Mesenteric fat pad (tissue), 1 donor: ENCODE data around the gene SH2D7. TPM values are rescaled to one million over a fixed set of nuclear protein-coding genes. Genes with fewer than 3 reads are reported as not detected.

Source experiments
- DNase-seq: peaks from one replicate; pipeline ENCODE4 v3.0.0-alpha.2; 2020; ENCODE audit warnings: low spot score
- total RNA-seq: library from RNA; stranded (reverse); fragmentation: NEBNext Ultra II Directional; extraction: Animal tissue kit (Norgen Biotek cat#: 25700); gene quantifications from one replicate; pipeline ENCODE4 v1.2.1, GENCODE V29; 2021
- donor health status: DM: yes; HTN: yes; CAD: no.

Gene SH2D7
- total RNA-seq, 1 donor from 2014 or later: not detected

DNA sequence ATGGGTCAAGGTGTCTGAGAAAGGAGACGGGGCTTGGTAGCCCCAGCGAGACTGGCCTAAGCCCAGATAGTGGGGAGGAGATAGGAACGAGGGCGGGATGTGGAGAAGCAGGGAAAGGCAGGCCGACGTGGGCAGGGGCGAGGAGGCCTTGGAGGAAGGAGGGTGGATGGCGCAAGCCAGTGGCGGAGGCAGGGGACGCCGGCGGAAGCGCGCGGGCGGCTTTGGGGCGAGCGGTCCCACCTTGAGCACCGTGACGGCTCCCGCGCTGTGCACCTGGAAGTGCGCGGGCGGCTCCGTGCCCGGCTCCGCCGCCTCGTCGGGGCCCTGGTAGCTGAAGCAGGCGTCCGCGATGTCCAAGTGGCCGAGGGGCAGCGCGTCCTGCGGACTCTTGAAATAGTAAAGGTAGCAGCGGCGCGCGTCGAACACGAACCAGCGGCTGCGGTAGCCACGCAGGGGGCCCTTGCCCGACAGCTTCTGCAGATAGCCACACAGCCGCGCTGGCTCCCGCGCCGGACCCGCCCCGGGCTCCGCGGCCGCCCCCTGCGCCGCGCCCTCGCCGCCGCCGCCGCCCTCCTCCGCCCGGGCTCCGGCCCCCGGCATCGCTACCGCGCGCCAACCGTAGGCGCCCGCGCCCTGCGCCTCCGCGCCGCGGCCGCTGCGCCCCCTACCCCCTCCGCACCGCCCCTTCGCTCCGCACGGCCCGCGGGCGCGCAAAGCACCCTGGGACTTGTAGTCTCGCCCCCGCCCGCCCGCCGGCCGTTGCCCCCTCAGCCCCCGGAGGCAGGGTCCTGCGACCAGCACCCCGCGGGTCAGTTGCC is 15.1 kb upstream of the SH2D7 start, which contains the start of gene TBC1D2B:
Gene TBC1D2B (minus strand): TSS at position 659 of the 818 bp plus-strand sequence. CDS start 59 bp downstream, at position 600.
- DNase-seq: peak; percentile 91

DNA sequence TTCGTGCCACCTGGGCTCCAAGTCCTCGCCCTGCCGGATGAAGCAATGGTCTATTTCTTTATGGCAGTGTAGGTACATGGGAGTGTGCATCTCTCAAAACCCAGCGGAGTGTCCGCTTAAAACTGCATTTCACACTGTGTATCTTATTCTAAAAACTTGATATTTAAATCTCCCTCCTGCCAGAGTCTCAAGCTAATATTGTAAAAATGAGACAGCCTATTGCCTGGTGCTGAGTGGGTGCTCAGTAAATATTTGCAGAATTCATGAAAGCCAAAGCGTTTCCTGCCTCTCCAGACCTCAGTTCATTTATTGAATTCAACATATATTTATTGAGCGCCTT is 14.5 kb upstream of the SH2D7 start:
- no peak for DNase-seq

DNA sequence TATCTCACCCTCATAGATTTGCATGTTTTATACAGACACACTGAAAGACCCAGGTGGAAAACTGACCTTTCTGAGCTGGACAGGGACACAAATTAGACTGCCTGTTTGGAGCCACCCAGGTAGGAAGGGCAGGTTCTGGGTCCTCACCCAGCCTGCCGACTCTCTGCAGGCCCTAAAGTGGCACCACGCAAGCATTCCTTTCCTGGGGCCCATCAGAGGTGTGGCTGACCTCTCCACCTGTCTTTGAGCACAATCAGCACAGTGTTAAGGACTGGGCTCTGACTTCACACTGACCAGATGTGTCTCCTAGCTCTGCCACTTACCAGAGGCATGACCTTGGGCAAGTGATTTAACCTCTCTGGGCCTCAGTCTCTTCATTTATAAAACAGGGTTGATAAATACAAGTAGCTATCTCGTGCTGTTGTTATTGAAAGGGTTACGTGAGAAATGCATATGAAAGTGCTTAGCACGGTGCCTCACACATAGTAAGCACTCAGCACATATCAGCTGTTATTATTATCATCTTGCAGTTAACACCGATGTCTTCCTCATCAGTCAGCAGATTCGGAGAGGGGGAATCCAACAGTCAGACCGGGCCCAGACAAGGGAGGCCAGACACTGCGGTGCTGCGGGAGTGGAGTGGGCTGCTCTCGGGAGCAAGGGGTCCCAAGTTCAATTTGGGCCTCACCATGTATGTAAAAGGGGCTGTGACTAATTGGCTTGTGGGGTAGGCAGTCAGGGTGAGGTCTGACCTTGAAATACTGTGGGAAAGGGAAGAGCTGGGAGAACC is 12.9 kb upstream of the SH2D7 start:
- DNase-seq: peak; percentile 59

DNA sequence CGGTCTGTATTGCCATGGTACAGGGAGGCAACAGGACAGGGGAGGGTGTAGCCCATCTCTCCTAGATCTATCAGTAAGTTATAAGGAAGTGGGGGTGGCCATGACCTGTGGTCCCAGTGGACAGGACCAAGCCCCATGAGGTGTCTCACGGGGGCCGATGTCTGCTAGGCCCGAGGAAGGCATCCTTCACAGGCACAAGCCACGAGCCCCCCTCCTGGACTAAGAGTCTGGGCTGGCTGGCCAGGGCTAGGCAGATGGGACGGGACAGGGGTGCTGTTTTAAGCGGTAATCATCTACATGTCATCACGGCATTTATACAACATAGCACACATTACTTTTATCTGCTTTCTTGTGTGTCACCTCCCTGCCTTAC is 12.3 kb upstream of the SH2D7 start:
- peak; percentile 74 for DNase-seq

DNA sequence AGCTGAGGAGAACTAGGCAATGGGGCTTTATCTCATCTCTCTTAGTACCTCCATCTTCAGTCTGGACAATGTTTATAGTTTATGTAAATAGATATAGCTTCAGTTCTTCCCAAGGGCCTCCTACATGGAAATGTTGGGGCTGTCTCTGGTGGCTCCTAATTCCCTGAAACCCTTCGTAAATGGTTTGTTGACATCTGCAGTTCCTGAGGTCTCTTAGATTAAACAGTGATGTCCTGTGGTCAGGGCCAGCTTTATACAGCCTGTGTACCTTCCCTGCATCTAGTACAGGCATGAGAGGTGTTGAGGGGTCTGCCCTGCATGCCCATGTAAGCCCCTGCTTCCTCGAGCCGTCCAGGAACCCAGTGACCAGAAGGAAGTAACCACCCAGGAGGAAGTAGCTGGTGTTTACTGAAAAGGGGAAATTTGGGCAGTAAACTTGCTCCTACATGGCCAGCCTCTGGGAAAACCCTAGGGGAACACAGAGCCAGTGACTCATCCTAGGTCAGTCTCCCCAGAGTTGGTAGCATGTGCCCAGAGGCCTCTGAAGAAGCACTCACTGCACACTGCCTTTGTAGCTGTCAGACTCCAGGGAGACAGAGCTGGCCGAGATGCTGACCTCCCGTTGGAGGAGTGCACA is 10.1 kb upstream of the SH2D7 start:
- DNase-seq: peak; percentile 26

DNA sequence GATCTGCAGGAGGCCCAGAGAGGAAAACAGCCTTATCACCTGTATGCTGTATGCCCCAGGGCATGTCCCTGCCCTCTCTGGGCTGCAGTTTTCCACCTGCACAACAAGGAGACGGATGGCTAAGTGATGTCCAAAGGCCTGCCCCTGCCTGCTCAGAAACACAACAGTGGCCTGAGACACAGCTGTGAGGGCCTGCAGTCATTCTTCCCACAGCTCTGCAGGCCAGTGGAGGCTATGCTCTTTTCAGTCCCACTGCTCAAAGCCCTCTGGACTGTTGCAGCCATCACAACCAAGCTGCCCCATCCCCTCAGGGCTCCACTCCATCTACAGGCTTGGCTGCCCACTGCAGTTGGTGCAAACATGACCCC is 9.6 kb upstream of the SH2D7 start:
- DNase-seq: peak; percentile 64

DNA sequence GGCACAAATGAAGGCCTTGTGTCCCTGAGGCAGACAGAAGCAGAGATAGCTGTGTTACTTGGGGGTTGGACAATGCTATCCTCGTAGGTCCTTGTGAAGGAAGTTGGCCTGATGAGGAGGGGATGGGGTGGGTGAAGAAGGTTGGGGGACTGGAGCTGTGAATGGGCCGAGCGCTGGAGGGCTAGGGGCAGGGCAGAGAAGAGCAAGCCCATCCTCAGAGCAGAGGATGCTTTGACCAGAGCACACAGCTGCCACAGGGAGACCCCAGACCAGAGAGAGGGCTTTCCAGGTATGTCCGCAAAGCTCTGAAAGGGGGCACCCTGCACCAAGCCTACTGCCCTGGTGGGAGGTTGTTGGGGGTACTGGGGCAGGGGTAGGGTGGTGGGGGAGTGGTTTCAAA is 9.2 kb upstream of the SH2D7 start:
- DNase-seq: peak; percentile 64

DNA sequence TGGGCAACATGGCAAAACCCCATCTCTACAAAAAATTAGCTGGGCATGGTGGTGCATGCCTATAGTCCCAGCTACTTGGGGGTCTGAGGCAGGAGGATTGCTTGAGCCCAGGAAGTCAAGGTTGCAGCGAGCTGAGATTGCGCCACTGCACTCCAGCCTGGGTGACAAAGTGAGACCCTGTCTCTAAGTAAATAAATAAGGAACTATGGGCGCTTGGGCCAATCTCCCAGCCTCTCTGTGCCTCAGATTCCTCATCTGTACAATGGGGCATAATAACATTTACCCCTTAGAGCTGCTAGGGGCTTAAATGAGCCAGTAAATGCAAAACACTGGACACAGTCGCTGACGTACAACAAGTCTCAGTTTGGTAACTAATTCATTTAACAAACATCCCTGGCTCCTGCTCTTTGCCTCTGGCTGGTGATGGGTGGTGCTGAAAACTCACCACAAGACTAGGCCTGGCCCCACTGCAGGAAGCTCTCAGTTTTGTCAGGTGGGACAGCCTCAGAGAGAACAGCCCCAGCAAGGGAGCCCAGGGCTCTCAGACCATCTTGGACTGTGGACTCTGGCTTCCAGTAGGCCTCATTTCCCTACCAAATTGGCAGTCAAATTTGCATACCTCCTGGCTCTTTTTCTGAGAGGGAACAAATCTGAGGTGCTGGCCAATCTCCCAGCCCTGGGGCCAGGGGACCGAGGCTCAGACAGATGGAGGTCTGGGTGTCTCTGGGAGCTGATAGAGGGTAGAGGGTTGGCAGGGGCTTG is 8.5 kb upstream of the SH2D7 start:
- DNase-seq: peak; percentile 20

DNA sequence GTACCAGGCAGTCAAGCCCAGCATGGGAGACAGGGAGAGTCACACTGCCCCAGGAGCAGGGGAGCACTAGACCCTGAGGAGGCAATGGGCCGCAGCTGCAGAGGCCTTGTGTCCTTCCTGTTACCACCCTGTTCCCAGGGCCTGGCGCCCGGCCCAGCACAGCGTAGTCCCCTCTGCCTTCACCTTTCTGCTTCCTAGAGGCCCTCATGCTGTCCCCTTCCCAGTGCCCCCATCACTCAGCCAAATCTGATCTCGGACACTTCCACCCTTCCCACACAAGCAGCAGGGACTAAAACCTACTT is 8.0 kb upstream of the SH2D7 start:
- peak; percentile 75 for DNase-seq

DNA sequence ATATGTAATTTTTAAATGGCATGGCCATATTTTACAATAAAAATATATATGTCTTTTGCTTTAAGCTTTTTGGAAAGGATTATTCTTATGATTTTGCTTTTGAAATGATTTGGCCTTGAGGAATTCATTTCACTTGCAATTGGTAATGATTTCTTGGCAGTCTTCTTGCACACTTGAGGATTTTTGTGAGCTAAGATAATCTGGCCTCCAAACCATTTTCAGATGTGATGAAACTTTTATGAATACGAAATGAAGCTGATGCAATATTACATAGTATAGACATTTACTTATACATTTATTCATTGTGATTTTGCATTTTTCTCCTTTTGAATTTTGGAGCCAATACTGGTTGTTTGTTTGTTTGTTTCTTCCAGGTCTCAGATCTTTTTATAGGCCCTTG is 6.4 kb upstream of the SH2D7 start:
- no peak for DNase-seq

DNA sequence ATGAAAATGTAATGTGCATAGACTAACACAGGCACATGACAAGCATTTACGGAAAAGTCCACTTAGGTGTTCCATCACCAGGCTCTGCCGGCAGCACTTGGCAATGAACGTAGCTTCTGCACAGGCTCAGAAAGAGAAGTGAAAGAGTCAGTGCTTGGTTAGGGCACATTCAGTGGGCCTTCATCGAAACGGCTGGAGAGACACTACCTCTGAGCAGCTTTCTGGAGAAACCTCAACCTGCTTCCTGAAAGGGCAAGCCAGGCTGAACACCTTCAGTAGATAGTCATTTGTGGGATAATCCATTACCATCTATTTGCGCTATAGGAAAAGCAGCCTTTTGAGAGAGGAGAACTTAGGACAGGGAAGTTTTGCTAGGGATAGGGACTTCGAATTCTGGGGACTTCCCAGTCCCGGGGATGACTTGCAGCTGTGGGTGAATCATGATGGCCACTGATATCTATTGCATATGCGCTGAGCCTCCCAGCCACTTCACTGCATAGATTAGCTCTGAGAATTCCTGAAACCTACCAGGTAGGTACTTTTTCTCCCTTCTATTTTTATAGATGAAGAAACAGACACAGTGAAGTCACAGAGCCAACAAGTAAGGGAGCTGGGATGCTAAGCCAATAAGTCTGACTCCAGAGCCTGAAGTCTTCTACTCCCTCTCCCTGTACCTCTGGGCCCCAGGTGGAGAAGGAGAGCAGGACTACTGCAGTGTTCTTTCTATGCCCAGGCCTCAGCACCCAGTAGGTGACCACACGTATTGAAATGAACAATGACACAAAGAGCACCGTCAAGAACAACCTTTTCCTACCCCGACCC is 4.2 kb upstream of the SH2D7 start:
- no peak for DNase-seq

DNA sequence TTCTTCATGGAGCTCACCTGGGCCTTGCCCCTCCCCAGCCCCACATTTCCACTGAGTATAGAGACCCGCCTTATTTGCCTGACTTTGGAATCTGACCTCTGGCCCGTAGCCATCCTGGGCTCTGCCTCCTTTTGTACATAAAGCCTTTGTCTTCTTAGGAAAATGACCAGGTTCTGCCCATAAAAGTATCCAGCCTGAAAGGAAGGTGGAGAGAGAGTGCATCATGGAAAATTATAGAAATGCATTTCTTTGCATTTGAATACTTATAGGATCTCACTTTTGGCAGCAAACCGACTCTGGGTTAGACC is 3.6 kb upstream of the SH2D7 start:
- no peak for DNase-seq

DNA sequence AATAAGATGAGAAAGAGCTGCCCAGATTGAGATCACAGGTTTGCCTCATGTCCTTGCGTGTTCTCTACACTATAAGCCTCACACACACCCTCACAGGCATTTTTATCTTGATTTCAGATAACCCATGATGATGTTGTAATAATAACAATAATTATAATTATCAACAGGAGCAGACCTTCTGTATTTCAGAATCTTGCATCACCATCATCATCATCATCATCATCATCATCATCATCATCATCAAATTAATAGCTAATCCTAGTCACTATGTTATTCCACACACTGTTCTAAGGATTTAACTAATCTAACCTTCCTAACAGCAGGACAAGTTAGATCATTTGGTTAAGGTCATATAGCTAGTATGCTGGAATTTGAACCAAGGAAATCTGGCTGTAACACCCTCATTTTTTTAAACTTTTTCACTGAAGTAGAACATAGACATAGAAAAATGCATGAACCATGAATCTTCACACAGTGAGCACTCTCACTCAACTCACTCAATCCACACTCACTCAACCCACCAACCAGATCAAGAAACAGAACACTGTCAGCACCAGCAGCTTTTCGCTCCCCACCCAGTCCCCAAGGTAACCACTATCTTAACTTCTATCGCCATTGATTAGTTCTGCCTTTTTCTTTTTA is 1.8 kb upstream of the SH2D7 start:
- no peak for DNase-seq

DNA sequence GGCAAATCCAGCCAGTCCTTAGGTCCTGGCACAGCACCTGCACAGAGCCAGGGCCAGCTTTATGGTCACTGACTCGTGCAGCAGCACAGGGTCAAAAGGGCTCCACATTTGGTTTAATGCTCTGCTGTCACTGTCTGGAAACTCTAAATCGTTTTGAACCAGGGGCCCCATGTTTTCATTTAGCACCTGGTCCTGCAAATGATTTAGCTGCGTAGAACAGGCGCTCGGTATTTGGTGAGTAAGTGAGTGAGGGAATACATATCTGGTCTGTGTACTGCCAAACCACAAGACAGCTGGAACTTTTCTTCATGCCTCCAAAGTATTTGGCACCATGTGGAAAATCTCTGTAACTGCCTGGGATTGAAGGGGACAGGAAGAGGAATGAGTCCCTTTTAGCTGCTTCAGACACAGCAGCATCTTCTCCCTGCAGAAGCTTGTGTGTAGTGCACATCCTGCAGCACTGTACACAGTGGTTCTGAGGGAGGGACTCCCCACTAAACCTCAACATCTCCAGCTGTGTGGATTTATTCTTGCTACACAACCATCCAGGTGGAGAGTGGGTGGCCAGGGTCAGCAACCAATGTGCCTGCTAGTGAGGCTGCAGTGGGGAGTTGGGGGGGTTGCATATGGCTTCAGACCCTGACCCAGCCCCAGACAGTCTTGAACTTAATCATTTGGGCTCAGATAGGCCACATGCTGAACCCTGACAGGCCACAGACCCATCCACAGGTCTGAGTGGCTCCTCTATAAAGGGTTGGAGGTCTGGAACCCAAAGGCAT is 1.1 kb downstream of the SH2D7 start:
- peak; percentile 30 for DNase-seq

DNA sequence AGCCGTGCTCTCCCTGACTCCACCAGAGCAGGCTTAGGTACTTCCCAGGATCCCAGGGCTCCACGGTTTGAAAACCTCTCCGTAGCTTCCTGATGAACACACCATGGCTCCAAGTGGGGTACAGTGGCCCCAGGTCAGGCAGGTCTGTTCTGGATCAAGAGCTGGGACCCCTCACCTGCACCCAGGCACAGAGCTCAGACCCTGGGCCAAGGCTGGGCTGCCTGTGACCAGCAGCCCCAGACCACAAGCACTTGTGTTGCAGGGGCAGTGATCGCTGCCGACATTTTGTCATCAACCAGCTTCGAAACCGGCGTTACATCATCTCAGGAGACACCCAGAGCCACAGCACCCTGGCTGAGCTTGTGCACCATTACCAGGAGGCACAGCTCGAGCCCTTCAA is 5.3 kb downstream of the SH2D7 start:
- DNase-seq: peak; percentile 64

DNA sequence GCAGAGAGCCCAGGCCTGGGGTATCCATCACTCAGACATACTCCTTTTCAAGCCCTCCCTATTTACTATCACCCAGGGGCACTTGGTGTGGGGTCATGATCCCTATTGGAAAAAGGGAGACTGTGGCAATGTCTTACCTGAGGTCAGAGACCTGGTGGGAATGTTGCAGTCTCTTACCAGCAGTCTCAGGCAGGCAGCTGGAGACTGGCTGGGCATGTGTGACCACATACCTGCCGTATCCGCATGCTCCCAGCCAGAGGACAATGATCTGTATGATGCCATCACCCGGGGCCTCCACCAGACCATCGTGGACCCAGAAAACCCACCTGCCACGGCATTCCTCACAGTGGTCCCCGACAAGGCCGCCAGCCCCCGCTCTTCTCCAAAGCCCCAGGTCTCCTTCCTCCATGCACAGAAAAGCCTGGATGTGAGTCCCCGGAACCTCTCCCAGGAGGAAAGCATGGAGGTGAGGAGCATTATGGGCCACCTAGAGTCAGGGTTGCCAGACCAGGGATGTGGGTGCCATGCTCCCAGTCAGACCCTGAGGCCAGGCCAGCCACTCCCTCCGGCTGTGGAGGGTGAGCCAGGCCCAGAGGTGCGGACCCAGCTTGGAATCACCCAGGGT is 5.9 kb downstream of the SH2D7 start:
- no peak for DNase-seq

DNA sequence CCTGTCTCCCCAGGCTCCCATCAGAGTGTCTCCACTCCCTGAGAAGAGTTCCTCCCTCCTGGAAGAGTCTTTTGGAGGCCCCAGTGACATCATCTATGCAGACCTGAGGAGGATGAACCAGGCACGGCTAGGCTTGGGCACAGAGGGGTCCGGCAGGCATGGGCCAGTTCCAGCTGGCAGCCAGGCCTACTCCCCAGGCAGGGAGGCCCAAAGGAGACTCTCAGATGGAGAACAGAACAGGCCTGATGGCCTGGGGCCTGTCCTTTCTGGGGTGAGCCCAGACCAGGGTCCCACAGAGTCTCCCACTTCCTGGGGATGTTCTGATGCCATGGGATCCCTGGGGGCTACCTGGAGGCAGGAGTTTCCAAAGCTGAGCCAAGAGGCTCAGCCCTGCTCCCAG is 8.5 kb downstream of the SH2D7 start:
- DNase-seq: no peak

DNA sequence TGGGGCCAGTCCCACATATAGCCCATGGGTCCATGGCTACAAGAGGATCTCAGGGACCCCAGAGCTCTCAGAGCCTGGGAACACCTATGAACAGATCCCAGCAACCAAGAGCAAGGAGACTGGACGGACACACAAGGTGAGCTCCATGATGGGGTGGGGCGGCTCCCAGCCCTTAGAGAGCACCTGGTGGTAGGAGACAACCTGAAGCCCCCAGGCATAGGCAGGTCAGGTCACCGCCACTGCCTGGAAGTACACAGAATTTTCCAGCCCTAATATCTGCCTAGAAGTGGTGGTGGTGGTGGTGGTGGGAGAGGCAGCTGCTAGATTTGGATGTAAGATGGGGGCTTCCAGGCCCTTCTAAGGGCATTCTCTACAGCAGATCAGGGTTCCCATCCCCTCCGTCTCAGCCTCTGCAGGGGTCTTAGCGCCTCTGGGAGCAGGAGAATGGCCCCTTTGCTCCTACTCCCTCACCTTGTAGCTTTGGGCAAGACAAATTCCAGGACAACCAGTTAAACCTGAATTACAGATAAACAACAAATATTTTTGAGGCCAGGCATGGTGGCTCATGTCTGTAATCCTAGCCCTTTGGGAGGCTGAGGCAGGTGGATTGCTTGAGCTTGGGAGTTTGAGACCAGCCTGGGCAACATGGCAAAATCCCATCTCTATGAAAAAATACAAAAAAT is 9.2 kb downstream of the SH2D7 start:
- no peak for DNase-seq

DNA sequence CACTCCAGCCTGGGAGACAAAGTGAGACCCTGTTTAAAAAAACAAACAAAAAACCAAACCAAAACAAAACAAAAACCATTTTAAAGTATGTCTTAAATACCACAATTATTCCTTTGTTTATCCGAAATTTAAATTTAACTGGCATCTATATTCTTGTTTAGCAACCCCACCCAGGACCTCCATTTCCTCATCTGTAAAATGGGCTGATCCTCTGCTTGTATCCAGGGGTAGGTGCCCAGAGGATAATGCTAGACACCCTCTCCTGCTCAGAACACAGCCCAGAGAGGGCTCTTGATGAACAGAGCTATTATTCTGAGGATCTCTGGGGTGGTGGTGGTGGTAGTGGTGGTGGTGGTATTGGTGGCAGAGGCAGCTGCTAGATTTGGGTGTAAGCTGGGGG is 9.8 kb downstream of the SH2D7 start:
- no peak for DNase-seq
